Stimulated activated naive CD8-positive, alpha-beta T cell treated with anti-CD3 and anti-CD28 coated beads, Interleukin-15, Interleukin-2, amounts not matched to agents 100 ng/mL and 50 ng/mL, for 24 hours (primary cell): ENCODE results near the gene SLC22A15.
"Not testable (repeated sequence)": the region's sequence is repeated elsewhere in the genome, so short reads cannot be mapped to it uniquely, and the experiment has no call there.

Experiments
- H3K27ac Mint-ChIP-seq: one replicate; pipeline ENCODE4 v1.8.0; 2021; ENCODE audit warnings: mild to moderate bottlenecking, mixed read lengths
- H3K27me3 Mint-ChIP-seq: one replicate; pipeline ENCODE4 v1.8.0; 2021; ENCODE audit warnings: mixed read lengths
- H3K36me3 Mint-ChIP-seq: one replicate; pipeline ENCODE4 v1.8.0; 2021; ENCODE audit warnings: low read depth, mixed read lengths
- H3K4me1 Mint-ChIP-seq: one replicate; pipeline ENCODE4 v1.8.0; 2021; ENCODE audit warnings: low read depth, mixed read lengths
- H3K4me3 Mint-ChIP-seq: one replicate; pipeline ENCODE4 v1.8.0; 2021; ENCODE audit warnings: mild to moderate bottlenecking, mixed read lengths
- H3K9me3 Mint-ChIP-seq: one replicate; pipeline ENCODE4 v1.8.0; 2021; ENCODE audit warnings: mixed read lengths

Gene SLC22A15

GRCh38 chr1:116044071-116044470 is 67.8 kb downstream of the SLC22A15 start:
- Mint-ChIP-seq H3K4me3 (no peak overlapping the region), H3K27me3 (peaks cover 23% of the 10 kb centered on the region), H3K36me3 (no peaks in the 10 kb centered on the region), H3K9me3 (no peaks in the 10 kb centered on the region), H3K27ac (no peak overlapping the region), H3K4me1 (no peaks in the 10 kb centered on the region)

- H3K9me3 Mint-ChIP-seq, H3K36me3 Mint-ChIP-seq, H3K4me3 Mint-ChIP-seq, H3K27ac Mint-ChIP-seq, H3K4me1 Mint-ChIP-seq: not testable (repeated sequence)
- H3K27me3 Mint-ChIP-seq: peaks cover 25% of the 10 kb centered on the region
Measured at GRCh38 chr1:116046933-116047332, 70.6 kb downstream of the SLC22A15 start.

- not testable (repeated sequence) for H3K4me3 Mint-ChIP-seq, H3K27ac Mint-ChIP-seq, H3K9me3 Mint-ChIP-seq, H3K36me3 Mint-ChIP-seq, H3K4me1 Mint-ChIP-seq
- peaks cover 25% of the 10 kb centered on the region for H3K27me3 Mint-ChIP-seq
Measured at GRCh38 chr1:116051896-116052295, 75.6 kb downstream of the SLC22A15 start.

DNA sequence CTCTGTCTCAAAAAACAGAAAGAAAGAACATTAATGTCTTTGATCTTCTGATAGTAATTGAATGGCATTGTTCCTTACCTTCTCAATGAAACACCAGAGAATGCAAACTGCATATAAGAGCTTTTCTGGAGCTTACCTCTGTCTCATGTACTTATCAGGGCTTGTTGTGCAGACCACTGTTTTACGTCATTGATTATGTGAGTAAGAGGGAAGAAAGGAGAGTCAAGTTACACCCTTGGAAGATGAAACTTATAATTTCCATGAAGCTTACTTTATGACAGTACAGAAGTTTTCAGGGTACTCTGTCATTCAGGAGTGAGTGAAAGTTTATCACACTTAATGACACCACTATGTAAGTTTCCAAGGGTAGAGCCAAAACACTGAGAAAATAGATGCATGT is 85.9 kb downstream of the SLC22A15 start:
- H3K27ac Mint-ChIP-seq: no peak overlapping the region
- H3K4me1 Mint-ChIP-seq: no peaks in the 10 kb centered on the region
- no peak overlapping the region for H3K4me3 Mint-ChIP-seq
- H3K9me3 Mint-ChIP-seq: peaks cover 15% of the 10 kb centered on the region
- H3K27me3 Mint-ChIP-seq: peaks cover 12% of the 10 kb centered on the region
- no peaks in the 10 kb centered on the region for H3K36me3 Mint-ChIP-seq

GRCh38 chr1:116064616-116065015 is 88.3 kb downstream of the SLC22A15 start:
- Mint-ChIP-seq H3K36me3 (no peaks in the 10 kb centered on the region), H3K27ac (no peak overlapping the region), H3K27me3 (peaks cover 24% of the 10 kb centered on the region), H3K4me1 (no peaks in the 10 kb centered on the region), H3K9me3 (no peaks in the 10 kb centered on the region), H3K4me3 (no peak overlapping the region)

GRCh38 chr1:116066868-116067565 is 90.7 kb downstream of the SLC22A15 start:
- Mint-ChIP-seq H3K4me3 (no peak overlapping the region), H3K36me3 (no peaks in the 10 kb centered on the region), H3K9me3 (no peaks in the 10 kb centered on the region), H3K4me1 (no peaks in the 10 kb centered on the region), H3K27me3 (peaks cover 28% of the 10 kb centered on the region), H3K27ac (no peak overlapping the region)

DNA sequence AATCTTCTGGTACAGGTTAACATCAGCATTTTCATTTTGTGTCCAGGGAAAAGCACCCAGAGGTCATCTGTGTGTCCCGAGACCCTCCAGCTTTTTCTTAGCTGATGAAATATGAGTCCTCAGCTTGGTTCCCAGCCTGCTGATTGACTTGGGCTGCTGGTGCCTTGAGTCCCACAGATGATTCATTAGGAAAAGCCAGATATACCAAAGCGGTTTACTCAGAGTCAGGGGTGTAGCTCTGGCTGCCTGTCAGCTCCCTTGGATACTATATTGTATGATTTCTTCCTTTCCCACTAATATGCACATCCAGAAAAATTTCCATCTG is 91.2 kb downstream of the SLC22A15 start:
- Mint-ChIP-seq H3K27me3 (peaks cover 25% of the 10 kb centered on the region), H3K4me3 (no peak overlapping the region), H3K9me3 (no peaks in the 10 kb centered on the region), H3K27ac (no peak overlapping the region), H3K36me3 (no peaks in the 10 kb centered on the region), H3K4me1 (no peaks in the 10 kb centered on the region)

GRCh38 chr1:116075575-116075974 is 99.3 kb downstream of the SLC22A15 start:
- H3K4me3 Mint-ChIP-seq: no peak overlapping the region
- peaks cover 3% of the 10 kb centered on the region for H3K9me3 Mint-ChIP-seq
- peaks cover 4% of the 10 kb centered on the region for H3K27me3 Mint-ChIP-seq
- no peaks in the 10 kb centered on the region for H3K36me3 Mint-ChIP-seq
- no peak overlapping the region for H3K27ac Mint-ChIP-seq
- H3K4me1 Mint-ChIP-seq: no peaks in the 10 kb centered on the region

- H3K4me3 Mint-ChIP-seq: no peak overlapping the region
- H3K36me3 Mint-ChIP-seq: no peaks in the 10 kb centered on the region
- H3K9me3 Mint-ChIP-seq: peaks cover 3% of the 10 kb centered on the region
- peaks cover 4% of the 10 kb centered on the region for H3K27me3 Mint-ChIP-seq
- H3K27ac Mint-ChIP-seq: no peak overlapping the region
- no peaks in the 10 kb centered on the region for H3K4me1 Mint-ChIP-seq
Measured at GRCh38 chr1:116075990-116076389, 99.7 kb downstream of the SLC22A15 start.

GRCh38 chr1:116076831-116077230 is 100.5 kb downstream of the SLC22A15 start:
- Mint-ChIP-seq H3K27me3 (peaks cover 2% of the 10 kb centered on the region), H3K27ac (no peak overlapping the region), H3K4me3 (no peak overlapping the region), H3K9me3 (peaks cover 3% of the 10 kb centered on the region), H3K4me1 (no peaks in the 10 kb centered on the region), H3K36me3 (no peaks in the 10 kb centered on the region)

DNA sequence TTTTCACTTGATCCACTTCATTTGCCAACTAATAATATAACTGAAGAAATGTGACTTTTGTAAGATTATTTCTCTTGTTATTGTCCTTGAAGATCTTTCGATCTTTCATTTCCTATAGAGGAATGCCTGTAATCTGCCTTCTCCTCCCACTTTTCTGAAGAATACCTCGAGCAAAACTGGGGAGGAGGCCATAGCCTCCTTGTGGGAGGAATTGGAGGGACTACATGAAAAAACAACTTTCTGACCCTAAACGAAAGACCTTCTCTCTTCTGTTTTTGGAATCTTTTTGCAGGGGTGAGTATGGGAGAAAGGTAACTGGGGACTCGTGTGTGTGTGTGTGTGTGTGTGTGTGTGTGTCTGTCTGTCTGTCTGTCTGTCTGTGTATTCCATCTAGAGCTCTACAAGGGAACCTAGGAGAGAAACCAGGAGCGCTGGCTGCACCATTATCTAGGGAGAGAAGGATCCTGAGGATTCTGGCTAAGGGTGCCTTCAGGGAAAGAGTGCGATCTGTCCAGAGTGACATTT is 102.4 kb downstream of the SLC22A15 start:
- Mint-ChIP-seq H3K36me3 (no peaks in the 10 kb centered on the region), H3K9me3 (peaks cover 3% of the 10 kb centered on the region), H3K4me1 (no peaks in the 10 kb centered on the region), H3K4me3 (no peak overlapping the region), H3K27ac (no peak overlapping the region), H3K27me3 (no peaks in the 10 kb centered on the region)

- no peak overlapping the region for H3K4me3 Mint-ChIP-seq
- no peaks in the 10 kb centered on the region for H3K4me1 Mint-ChIP-seq
- H3K9me3 Mint-ChIP-seq: peaks cover 28% of the 10 kb centered on the region
- peaks cover 7% of the 10 kb centered on the region for H3K36me3 Mint-ChIP-seq
- H3K27me3 Mint-ChIP-seq: peaks cover 40% of the 10 kb centered on the region
- H3K27ac Mint-ChIP-seq: no peak overlapping the region
Measured at GRCh38 chr1:116087628-116088027, 111.3 kb downstream of the SLC22A15 start.

DNA sequence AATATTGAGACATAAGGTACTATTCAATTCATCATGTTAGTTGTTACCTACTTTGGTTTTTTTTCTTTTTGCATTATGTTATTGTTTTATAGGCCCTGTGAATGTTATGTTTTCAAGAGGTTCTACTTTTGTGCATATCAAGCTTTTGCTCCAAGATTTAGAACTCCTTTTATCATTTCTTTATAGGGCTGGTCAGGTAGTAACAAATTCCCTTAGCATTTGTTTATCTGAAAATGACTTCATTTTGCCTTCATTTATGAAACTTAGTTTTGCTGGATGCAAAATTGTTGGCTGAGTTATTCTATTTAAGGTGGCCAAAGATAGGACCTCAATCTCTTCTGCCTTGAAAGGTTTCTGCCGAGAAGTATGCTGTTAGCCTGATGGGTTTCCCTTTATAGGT is 113.6 kb downstream of the SLC22A15 start:
- Mint-ChIP-seq H3K27me3 (peaks cover 57% of the 10 kb centered on the region), H3K4me3 (no peak overlapping the region), H3K9me3 (peaks cover 28% of the 10 kb centered on the region), H3K36me3 (peaks cover 7% of the 10 kb centered on the region), H3K4me1 (no peaks in the 10 kb centered on the region), H3K27ac (no peak overlapping the region)

DNA sequence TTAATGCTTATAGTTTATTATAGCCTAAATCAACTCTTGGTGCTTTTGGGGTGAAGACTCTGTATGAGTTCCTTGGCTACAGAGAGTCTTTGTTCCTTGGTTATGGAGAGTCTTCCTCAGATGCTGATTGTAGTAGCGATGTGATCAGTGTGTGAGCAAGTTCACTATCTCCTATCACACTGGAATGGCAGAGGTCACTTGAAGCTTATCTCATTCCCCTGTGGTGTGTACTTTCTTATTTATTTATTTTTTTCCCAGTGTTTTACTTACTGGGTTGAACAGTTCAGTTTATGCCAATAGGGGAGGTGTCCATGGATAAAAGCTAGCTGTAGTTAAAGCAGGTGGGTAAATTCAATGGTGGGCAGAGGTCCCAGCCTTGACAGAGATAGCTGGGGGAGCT is 114.8 kb downstream of the SLC22A15 start:
- Mint-ChIP-seq H3K4me3 (no peak overlapping the region), H3K4me1 (no peaks in the 10 kb centered on the region), H3K27ac (no peak overlapping the region), H3K36me3 (peaks cover 7% of the 10 kb centered on the region), H3K9me3 (peaks cover 28% of the 10 kb centered on the region), H3K27me3 (peaks cover 57% of the 10 kb centered on the region)

DNA sequence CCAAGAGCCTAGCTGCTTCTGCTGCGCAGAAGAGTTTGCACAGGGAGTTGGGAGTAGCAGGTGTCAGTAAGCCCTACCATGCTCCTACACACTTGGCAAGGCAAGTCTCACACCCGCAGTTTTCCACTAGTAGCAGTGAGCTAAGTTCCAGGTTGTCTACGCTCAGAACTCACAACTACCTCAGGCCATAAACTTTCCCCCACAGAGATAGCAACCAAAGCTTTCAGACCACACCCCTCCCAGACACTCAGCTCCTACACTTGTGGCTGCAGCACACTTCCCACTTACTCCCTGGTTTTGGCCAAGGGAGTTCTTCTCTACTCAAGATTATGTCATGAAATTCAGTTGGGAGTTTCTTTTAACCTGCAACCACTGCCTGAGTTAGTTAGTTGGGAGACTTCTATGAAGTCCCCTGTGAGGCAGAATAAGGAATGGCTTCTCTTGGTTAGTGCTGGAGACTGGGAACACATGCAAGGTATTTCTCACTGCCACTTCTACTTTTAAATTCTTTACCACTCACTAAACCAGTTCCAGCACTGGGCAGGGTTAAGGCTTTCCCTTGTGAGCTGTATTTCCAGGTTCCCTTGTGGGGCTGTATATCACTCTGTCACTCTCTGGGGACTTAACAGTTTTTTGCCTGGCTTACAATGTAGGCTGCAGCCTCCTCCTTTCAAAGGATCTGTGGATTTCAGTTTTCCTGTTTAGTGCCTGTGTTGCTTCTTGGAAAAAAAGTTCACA is 116.6 kb downstream of the SLC22A15 start:
- Mint-ChIP-seq H3K4me3 (no peak overlapping the region), H3K27ac (no peak overlapping the region), H3K9me3 (peaks cover 32% of the 10 kb centered on the region), H3K36me3 (peaks cover 11% of the 10 kb centered on the region), H3K4me1 (no peaks in the 10 kb centered on the region), H3K27me3 (peaks cover 43% of the 10 kb centered on the region)

DNA sequence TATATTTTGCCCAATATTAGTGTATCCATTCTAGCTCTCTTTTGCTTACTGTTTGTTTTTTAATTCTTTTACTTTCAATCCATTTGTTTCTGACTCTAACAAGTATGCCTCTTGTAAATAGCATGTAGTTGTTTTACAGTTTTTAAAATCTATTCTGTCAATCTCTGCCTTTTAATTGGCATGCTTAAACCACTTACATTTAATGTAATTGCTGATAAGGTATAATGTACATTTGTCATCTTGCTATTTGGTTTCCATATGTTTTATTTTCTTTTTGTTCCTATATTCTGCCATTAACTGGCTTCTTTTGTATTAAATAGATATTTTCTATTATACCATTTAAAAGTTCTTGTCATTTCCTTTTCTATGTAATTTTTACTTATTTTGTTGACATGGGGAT is 118.7 kb downstream of the SLC22A15 start:
- H3K27me3 Mint-ChIP-seq: peaks cover 28% of the 10 kb centered on the region
- no peaks in the 10 kb centered on the region for H3K4me1 Mint-ChIP-seq
- H3K4me3 Mint-ChIP-seq: no peak overlapping the region
- peaks cover 15% of the 10 kb centered on the region for H3K9me3 Mint-ChIP-seq
- H3K27ac Mint-ChIP-seq: no peak overlapping the region
- peaks cover 9% of the 10 kb centered on the region for H3K36me3 Mint-ChIP-seq
